Activated CD4-positive, CD25-positive, alpha-beta regulatory T cell treated with anti-CD3 and anti-CD28 coated beads, Interleukin-2, amount 50 U/mL, for 72 hours (primary cell): Measurements from ENCODE around the gene PTPRN2.

Experiments used
- DNase-seq: peaks from one replicate; pipeline ENCODE4 v3.0.0; 2021

PTPRN2 gene

DNA sequence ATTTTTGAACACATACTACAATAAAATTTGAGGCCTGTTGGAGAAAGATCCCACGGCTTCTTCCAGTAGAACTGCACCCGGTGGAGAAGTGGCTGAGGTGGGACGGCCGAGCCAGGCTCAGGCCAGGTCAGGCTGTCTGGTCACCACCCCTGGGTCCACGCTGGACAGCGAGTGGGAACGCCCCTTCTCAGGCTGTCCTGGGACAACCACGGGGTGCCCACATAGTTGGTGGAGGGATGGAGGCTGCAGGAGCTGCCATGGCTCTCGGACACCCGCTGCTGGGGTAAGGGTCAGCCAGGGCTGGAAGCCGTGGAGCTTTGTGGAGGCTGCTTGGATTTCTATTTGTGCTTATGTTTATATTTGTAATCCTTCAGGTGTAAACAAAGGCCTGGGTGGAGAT is 1044.3 kb downstream of the PTPRN2 start:
- no peak for DNase-seq

DNA sequence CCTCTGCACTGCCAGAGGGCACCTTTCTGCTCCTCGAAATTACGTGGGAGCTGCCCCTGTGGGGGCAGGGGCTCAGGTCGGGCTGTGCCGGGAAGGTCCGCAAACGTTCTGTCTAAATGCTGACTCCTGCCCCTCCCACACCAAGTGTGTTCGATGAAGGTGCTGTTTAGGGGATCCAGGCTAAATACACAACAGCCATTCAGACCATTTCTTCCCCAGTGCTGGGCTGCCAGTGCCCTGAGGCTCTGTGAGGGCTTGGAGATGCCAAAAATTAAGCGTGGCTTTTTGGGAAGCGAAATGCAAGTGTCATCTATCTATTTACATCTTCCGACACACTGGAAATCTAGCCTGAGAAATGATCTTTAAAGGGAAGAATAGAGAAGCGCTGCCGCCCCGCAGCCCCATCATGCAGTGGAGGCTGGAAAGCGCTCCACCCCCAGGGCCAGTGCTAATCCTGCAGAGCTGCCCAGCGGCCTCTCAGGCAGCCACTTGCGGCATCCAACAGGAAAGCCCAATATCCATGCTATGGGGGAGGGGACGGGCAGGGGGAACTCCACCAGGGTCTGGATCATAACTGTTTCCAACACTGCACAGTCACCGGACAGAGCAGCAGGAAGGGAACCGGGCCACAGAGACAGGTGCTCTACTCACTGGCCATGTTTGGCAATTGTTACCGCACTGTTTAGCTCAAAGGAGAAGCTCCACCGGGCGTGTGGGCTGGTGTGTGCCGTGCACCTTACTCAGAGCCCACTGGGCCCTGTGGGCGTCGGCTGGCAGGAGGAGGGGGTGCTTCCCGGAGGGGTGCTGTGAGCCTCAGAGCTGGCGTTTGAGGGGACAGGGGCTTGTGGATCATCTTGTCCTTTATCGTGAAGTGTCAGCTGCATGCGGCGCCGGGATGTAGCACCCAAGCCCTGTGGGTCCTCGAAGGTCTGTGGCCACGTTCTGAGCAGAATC is 1045.3 kb downstream of the PTPRN2 start:
- DNase-seq: no peak

DNA sequence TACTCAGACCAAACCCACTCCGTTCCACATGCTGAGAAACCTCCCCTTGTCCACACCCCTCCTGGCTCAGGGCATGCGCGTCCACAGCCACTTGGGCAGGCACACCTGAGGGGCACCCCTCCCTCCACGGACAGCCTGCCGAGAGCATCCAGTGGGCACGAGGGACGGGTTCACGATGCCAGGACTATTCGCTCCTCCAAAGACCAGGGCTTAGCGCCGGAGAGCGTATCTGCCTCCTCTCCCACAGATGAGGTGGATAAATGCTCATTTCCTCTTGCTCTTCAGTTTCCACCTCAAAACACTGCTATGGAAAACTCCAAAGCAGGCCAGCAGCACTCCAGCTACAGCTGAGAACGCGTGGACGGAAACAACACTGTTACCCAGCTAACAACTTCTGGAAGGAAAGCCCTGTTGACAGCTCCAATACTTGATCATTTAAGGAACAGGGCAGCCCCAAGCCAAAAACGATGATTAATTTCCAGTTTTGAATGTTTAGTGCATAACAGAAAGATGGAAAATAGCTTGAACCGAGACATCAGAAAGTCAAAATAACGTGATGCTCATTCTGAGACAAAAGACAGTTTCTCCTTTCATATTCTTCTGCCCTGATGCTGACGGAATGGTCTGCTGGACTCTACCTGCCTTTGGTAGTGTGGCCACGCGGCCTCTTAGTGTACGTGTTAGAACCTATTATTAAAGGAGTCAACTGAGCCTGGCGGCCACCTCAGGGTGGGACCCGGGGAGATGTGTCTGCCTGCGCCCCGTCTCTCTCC is 1046.1 kb downstream of the PTPRN2 start:
- no peak for DNase-seq

DNA sequence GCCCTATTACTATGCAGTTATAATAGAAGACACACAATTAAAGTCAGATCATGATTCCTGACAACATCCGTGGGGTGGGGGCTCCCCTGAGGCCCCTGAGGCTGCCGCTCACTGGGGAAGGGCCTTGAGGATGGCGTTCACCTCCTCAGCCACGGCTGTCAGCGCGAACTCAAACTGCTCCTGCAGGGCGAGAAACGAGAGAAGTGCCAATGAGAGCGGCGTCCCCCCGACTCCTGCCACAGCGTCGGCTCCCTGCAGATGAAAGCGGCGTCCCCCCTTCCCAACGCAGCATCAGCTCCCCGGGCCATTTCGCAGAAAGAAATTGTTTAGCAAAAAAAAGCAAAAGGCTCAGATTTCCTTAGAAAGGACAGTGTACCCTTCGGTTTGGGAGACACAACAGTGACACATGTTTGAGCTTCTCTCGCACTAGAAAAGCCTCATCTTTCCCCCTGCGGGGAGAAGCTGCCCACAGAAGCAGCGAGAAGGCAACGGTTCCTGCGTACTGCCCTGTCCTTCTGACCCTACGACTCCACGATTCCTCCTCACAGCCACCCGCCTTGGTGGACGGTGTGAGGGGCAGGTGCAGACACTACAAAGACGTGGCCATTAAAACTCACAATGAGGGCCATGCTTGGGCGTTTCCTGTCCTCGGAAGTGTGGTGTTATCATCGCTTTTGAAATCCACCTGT is 1046.9 kb downstream of the PTPRN2 start:
- DNase-seq: no peak

DNA sequence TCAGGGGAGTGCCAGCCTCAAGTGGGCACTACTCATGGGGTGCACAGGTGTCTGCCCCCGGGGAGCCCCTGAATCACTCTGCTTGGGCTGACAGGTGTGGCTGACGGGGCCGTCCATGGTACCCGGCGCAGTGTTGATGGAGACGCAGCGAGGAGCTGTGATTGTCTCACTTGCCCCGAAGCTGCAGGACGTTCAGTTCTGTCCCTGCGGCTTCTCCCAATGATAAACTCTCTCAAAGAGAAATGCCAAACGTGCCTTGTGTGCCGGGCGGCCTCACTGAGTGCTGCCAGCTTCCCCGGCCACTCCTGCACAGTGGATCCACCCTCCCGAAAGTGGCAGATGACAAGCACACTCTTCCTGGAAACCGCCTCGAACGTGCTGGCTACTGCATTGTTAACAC is 1047.6 kb downstream of the PTPRN2 start:
- no peak for DNase-seq

DNA sequence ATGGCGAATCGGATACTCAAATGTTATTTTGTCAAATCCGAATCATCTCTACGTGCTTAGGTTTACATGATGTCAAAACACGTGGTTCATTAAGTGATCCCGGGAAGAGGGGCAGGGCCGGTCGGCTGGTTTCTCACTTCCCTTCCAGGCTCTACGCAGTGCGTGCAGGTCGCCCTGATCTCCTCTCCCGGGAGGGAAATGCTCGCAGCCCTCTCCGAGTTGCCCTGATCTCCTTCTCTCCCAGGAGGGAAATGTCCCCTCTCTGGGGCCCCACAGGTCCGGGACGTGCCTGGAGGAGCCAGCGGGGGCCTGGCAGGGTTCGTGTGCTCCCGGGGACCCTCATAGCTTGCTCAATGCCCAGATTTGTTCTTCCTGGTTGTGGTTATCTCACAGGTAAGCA is 1048.1 kb downstream of the PTPRN2 start:
- DNase-seq: no peak

DNA sequence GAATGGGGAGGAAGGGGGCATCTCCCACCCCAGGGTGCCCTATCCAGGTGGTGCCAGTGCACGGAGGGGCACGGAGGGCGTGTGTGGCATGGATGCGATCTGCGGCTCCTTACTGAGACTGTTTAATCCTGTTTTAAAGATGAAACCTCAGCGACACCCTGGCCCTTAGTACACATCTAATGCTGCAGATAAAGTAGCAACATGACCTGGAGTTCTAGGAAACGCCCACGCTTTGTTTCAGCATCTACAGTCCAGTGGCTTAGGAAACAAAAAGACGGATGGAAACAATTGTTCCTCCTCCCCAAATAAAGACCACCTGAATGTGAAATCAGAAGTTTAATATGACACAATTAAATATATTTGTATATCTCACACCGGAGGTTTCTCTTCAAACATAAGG is 1048.9 kb downstream of the PTPRN2 start:
- no peak for DNase-seq

DNA sequence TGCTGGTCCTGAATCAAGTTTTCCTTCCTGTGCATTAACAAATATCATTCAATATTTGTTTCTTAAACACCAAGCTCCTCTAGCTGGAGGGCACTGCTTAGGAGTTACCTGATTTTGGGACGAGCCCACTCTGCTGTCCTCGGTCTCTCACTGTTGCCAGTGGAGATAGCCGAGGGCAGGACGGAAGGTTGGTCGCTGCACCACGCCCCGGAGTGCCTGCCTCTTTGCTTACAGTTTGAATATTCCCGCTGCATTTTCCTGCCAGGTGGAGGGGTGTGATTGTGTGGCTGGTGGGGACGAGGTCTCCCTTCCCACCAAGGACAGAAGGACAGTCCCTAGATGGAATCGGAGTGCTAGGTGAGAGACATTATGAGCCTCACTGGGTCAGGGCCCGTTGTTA is 1049.3 kb downstream of the PTPRN2 start:
- no peak for DNase-seq

DNA sequence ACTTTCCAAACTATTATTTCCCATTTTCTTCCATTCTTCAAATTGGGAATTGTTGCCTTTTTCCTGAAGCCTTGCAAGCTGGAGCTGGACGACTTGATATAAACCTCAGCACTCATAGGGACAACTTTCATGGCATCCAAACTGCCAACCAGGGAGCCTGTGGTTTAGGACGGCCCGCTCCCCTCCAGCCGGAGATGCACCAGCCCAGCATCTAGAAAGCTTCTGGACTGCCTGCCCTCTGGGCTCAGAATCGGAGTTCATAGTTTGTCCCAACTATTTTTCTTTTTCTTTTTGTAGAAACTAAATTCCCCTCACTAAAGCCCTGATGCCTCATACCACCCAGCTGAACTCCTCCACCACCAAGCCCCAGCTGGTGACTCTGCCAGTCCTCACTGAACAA is 1050.6 kb downstream of the PTPRN2 start:
- DNase-seq: no peak

DNA sequence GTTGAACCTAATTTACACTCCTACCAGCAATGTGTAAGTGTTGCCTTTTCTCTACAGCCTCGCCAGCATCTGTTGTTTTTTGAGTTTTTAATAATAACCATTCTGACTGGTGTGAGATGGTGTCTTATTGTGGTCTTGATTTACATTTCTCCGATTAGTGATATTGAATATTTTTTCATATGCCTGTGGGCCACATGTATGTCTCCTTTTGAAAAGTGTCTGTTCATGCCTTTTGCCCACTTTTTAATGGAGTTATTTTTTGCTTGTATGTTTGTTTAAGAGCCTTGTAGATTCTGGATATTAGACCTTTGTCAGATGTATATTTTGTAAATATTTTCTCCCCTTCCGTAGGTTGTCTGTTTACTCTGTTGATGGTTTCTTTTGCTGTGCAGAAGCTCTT is 1055.6 kb downstream of the PTPRN2 start:
- no peak for DNase-seq

DNA sequence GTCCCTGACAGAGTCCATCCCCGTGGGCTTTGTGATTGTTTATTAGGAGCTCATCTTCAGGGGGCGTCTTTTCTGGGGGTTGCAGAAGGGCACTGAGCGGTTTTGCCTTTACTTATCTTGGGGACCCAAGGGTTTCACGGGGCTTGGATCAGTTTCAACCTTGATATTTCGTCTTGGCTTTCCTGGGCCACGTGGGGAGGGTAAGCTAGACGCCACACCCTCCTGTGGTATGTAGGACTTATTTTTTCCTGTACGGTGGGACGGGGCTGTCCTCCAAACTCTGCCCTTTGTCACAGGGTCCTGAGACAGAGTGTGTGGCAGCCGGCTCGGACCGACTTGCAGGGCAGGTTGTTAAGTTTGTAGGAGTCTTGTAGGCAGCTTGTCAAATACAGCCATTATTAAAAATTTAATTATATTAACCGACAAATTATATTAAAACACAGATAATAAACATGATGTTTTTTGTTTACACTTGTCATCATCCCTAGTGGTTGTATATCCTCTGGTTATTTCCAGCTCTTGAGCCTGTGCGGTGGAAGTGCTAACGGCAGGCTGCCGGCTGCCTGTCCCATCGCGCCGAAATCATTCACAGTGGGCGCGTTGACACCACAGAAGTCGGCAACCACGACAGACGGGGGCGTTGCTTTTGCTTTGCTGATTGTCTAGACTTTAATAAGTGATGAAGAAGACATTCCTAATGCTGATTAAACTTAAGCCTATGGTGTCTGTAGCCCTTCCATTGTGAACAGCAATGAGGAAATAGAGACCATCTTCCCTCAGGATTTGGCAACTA is 1057.7 kb downstream of the PTPRN2 start:
- no peak for DNase-seq

DNA sequence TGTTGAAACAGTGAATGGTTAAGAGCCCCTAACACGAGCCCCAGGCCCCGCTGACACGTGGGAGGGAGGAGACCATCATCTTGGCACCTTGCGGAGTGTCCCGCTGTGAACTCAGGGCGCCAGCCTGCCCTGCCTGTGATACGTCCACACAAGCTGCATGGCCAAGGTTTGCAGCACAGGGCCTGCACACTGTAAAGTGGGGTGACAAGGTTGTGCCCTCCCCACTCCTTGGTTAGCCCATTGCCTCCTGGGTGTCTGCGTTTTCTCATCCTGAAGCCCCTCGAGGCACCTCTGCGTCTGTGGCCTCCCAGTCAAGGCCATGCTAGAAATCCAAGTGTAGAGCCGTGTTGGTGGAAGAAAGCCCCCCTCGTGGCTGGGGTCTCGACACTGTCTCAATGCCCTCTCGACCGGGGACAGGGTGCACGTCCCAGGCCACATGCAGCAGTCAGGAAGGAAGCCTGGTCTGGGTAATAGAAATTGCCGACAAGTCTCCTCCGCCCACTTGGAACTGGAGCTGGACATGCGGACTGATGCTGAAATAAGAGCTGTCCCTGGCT is 1058.8 kb downstream of the PTPRN2 start:
- no peak for DNase-seq

DNA sequence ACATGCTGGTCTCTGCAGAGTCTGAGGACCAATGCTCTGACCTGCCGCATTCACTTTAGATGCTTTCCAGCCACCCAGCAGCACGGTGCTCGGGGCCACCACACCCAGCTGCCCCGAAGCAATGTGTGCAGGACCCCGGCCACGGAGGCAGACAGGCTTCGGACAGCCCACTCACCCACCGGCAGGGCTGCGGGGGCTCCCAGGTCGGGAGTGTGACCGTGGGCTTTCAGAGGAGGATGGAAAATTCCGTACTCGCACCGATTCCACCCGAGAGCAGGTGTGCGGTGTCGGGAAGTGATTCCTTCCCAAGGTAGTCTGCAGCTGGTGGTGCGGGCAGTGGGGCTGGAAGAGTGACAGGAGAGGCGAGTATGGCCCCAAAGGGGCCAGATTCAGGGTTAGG is 1059.9 kb downstream of the PTPRN2 start:
- DNase-seq: no peak

DNA sequence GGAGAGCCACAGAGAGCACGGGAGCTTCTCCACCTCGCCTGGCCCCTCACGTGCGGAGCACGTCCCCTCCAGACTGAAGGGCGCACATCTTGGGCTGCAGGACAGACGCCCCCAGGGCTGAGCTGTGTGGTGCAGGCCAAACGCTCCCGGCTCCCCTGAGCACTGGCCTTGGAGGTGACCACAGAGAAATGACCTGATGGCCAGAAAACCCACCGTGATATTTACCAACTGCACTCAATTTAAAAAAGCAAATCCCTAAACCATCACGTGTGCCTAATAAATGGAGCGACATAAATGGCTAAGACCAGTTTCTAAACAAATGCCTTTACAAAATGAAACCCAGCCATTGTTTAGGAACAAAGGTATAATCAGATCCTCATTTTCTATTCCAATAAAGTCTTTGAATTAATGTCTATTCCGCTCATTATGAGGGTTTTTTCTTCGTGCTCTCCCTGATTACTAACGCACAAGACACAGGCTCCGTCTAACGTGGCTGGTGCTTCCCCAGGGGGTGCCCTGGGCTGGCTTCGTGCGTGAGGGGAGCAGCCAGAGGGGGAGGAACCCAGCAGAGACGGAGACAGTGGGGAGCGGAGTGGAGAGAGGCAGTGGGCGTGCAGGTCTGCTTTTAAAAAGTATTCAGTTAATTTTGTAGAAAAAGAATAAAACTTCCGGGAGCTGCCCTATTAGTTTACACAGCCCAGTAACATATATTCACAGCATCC is 1060.5 kb downstream of the PTPRN2 start:
- no peak for DNase-seq

DNA sequence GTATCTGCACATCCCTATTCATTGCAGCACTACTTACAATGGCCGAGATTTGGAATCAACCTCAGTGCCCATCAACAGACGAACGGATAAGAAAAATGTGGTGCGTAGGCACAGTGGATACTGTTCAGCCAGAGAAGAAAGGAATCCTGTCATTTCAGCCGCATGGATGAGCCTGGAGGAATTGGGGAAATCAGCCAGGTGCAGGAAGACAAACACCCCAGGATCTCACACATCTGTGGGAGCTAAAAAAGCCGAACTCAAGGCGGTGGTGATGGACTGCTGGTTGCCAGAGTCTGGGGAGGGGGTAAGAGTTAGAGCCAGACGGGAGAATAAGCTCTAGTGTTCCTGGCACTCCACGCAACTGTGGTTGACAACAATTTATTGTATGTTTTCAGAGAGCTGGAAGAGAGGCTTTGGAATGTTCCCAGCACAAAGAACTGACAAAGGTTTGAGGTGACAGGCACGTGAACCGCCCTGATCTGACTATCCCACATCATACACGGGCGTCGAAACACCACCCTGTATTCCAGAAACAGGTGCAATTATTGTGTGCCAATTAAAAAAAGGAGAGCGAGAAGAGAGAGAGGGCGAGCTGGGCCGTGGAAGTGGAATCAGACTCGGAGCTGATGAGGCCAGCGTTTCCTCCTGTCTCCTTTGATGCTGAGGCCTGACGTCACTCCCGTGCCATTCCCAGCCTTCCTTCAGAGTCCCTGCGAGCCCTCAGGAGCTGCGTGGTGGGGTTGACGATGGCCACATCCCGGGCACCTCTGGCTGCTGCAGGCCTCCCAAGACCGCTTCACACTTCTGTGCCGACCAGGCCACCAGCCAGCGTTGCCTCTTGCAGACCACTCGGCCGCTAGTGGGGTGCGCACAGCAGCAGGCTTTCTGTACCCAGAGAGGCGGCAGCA is 1061.4 kb downstream of the PTPRN2 start:
- no peak for DNase-seq

DNA sequence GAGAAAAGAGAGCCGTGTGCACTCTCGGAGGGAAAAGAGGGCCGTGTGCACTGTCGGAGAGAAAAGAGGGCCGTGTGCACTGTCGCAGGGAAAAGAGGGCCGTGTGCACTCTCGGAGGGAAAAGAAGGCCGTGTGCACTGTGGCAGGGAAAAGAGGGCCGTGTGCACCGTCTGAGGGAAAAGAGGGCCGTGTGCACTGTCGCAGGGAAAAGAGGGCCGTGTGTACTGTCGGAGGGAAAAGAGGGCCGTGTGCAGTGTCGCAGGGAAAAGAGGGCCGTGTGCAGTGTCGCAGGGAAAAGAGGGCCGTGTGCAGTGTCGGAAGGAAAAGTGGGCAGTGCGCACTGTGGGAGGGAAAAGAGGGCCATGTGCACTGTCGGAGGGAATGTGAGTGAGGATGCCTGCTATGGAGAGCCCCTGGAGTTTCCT is 1062.1 kb downstream of the PTPRN2 start:
- DNase-seq: no peak

DNA sequence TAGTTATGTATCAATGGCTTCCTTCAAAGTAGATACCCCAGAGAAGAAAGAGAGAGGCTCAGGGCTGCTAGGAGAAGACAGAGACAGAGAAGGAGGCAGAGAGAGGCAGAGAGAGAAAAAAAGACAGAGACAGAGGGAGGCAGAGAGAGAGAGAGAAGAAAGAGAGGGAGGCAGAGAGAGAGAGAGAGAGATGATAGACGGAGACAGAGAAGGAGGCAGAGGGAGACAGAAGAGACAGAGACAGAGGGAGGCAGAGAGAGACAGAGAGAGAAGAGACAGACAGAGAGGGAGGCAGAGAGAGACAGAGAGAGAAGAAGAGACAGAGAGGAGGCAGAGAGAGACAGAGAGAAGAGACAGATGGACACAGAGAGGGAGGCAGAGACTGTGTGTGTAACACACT is 1062.9 kb downstream of the PTPRN2 start:
- no peak for DNase-seq

DNA sequence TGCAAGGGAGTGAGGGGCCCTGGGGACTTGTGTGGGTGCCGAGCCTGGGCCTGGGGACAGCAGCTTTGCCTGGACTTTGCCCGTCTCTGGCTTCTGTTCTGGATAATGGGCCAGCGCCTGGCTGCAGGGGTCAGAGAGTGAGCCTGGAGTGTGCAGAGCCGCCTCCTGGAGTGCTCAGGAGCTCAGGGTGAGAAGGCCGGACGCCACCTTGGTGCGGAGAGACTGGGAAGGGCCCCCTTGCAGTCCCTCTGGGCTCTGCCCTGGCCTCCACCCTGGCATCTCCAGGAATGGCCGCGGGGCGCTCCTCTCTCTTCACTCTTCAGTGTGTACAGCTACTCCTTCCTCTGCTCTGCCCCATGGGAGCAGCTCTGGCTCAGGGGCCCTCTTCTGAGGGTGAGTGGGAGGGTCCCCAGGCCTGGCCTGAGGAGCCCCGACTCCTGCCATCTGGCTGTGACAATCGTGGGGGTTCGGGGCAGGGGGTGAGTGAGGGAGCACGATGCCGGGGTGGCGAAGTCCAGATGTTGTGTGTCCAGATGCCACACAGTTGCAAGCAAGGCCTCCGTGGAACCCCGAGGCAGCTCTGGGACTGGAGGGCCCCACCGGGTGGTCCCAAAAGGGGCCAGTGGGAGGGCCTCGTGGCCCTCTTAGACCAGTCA is 1063.7 kb downstream of the PTPRN2 start:
- no peak for DNase-seq

DNA sequence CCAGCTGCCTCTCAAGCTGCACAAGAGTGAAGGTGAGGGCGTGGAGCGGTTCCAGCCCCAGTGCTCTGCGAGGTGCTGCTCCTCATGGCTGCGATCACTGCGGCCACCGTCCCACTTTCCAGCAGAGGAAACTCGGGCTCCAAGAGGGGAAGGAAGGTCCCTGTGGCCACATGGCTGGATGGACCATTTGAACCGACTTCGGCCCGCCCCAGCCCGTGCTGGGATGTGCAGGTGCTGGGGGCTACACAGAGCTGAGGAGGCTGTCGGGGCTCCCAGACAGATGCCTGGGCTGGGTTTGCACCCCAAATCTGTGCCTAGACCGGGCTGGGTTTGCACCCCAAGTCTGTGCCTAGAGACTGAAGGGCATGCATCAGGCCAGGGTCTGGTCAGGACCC is 1064.3 kb downstream of the PTPRN2 start:
- no peak for DNase-seq

DNA sequence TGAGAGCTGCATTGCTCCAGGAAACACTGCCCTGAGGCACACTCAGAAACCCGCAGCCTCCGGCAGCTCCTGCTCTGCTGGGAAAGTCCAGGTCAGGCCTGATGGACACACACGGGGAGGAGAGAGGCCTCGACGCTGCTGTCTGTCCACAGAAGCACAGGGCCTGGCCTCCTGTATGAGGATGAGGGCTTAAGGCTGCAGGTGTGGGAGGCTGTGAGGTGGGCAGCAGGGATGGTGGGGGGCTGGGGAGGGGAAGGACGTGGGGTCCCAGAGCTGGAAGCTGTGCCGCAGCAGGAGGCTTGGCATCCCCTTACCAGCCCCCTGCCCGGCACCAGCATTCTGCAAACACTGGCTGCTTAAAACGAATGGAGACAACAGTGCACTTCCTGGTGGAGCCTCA is 1064.7 kb downstream of the PTPRN2 start:
- DNase-seq: no peak
